ENCODE data around the gene BLVRA.
"Not testable (repeated sequence)": the region's sequence is repeated elsewhere in the genome, so short reads cannot be mapped to it uniquely, and the experiment has no call there.

Gene BLVRA

DNA sequence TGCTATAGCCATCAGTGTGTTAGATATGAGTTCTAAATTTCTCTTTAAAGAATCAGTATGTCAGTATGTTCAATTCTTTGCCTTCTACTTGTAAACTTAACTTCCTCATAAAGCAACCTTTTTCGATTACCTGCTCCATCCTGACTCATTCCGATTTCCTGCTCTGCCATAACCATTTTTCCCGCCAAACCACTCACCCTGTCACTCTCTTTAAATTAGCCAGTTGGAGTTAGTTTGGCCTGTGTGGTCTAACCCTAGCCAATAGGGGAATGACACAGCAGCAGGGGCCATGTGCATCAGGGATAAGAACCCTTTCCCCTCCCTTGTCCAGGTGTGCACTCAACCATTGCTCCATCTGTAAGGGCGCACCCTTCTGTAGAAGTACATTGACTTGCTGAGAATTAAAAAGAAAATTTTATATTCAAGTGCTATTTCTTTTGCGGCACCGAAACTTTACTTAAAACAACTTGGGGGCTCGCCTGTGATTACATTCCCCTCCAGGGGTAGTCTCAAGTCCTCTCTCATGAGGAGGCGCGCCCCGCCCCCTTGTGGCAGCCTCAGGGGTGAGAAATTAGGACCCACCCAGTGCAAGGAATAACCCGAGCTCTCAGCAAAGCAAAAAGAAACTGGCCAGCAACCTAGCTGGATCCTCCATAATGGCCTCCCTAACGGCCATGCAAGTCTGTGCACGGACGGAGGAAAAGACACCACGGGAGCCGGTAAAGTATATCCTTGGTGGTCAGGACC lies 51.9 kb downstream of the BLVRA start:
- FAIRE-seq: not testable (repeated sequence)

DNA sequence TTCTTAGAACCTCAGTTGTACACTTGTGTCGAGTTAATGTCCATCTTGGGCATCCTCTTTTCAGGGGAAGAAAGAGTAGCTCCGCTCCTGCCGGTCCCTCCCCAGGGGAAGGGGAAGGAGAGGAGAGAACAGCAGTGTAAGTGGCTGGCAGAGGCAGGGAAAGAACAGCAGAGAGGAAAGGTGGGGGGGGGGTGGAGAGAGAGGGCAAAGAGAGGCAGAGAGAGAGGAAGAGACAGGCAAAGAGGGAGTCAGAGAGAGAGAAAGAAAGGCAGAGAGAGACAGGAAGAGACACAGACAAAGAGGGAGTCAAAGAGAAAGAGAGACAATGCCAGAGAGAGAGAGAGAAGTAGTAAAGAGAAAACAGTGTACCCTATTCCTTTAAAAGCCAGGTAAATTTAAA lies 56.9 kb downstream of the BLVRA start:
- no peak for FAIRE-seq

DNA sequence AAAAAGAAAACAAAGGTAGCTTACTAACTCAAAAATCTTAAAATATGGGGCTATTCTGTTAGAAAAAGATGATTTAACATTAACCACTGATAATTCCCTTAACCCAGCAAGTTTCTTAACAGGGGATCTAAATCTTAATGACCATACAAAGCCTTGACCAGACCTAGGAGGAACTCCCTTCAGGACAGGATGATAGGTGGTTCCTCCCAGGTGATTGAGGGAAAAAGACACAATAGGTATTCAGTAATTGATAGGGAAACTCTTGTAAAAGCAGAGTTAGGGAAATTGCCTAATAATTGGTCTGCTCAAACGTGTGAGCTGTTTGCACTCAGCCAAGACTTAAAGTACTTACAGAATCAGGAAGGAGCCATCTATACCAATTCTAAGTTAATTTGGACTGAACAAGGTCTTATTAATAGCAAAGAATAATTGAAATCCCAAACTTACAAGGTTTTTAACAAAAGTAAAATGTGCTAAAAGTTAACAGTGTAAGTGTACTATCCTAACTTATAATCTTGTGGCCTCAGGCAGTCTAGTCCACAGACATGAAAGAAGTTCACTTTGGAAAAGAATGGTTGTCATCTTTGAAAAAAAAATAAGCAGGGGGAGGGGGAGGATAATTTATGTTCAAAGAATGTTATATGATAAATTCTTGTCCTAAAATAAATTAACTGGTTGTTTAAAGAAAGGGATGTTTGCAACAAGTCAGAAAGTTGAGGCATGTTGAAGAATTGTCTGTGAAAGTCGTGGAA lies 57.7 kb downstream of the BLVRA start:
- FAIRE-seq: not testable (repeated sequence)

DNA sequence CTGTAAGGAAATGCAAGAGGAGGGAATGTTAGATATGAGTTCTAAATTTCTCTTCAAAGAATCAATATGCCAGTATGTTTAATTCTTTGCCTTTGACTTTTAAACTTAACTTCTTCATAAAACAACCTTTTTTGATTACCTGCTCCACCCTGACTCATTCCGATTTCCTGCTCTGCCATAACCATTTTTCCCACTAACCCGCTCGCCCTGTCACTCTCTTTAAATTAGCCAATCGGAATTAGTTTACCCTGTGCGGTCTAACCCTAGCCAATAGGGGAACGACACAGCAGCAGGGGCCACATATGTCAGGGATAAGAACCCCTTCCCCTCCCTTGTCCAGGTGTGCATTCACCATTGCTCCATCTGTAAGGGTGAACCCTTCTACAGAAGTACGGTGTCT lies 64.9 kb downstream of the BLVRA start:
- not testable (repeated sequence) for FAIRE-seq

DNA sequence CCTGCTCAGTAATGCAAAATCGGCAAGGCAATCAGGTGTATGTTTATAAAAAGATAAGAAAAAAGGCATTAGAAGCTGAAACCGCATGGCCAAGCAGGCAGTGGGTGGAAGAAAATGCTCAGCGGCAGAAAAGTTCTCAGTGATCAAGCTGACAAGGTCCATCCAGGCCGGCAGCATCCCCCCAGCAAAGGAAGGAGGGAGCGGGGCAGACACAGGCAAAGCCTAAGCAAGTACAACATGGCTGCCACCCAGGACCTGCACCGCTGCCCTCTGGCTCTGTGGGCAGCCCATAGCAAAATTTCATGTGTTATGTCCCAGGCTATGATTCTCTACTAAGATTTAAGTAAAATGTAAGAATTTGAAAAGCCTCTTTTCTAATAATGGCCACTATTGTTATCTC lies 65.5 kb downstream of the BLVRA start:
- FAIRE-seq: no peak

DNA sequence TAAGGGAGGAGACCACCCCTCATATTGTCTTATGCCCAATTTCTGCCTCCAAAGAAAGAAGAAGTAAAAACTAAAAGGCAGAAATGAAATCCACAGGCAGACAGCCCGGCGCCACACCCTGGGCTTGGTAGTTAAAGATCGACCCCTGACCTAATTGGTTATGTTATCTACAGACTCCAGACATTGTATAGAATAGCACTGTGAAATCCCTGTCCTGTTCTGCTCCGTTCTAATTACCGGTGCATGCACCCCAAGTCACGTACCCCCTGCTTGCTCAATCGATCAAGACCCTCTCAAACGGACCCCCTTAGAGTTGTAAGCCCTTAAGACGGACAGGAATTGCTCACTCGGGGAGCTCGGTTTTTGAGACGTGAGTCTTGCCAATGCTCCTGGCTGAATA lies 66.0 kb downstream of the BLVRA start:
- not testable (repeated sequence) for FAIRE-seq

DNA sequence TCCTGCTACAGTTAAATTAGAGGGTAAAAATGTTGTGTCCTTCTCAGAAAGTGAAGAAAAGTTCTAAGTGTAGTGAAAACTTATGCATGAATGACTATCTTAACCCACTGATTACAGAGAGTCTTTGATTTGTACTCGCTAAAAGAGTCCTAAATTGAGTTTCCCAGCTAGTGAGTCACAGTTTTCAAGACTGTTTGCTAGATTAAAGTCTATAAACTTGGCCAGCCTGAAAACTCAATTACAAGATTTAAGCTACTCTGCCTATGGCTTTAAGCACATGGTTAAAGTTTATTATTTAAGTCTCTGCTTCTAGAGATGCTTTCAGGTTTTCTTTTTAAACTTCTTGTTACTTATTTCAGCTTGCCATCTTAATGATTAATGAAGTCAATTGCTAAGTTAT lies 66.5 kb downstream of the BLVRA start:
- FAIRE-seq: no peak

DNA sequence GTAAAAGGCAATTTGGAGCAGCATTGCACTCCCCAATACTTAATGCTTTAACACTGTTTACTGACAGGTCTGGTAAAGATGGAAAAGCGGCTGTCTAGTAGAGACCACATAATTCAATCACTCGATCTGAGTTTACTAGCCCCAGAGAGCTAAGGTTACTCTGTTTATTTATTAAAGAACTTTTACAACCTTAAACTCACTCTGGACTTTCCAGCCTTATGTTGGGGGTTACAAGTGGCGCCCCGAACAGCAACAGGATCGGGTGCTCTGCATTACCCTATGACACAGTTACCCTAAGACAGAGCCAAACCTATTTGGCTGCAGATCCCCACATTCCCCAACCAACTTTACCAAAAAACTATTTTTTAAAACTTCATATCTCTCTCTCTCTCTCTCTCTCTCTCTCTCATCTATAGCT lies 66.9 kb downstream of the BLVRA start:
- FAIRE-seq: no peak

DNA sequence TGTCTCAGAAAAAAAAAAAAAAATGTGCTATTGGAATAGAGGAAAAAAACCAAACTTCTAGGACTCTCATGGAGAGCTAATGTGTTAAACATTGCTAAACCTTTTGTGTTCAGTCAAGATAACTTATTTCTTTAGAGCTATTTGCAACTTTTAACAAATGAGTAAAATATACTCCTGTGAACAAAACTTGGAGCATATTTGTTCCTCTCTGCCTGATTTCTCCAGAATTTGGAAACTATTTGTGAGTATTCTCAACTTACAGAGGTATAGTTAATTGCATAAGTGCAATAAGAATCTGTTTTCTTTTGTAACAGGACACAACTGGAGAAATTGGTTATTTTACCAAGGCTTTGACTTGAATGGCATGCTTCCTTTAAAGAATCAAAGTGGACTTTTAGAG lies 72.4 kb downstream of the BLVRA start:
- not testable (repeated sequence) for FAIRE-seq

DNA sequence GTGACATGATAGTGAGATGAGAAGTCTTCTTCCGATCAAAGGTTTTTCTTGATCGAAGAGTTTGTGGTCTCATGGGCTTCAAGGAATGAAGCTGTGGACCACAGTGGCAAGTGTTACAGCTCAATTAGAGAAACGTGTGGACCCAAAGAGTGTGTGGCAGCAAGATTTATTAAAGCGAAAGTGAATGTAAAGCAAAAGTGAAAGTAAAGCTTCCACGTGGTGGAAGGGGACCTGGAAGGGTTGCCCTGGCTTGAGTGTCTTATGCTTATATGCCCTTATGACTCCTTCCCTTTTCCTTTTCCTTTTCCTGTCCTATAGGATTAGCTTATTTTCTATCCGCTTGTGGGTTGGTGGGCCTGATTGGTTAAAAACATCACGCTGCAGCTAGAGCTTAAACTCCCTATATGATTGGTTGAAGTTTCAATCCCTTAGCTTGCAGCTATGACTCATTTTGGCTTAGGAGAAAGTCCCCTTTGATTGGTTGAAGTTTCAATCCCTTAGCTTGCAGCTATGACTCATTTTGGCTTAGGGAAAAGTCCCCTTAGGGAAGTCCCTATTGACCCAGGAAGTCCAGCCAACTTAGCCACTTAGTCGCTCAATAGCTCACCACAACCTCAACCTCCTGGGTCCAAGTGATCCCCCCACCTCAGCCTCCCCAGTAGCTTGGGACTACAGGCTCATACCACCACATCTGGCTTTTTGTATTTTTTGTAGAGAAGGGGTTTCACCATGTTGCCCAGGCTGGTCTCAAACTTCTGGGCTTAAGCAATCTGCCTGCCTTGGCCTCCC lies 76.2 kb downstream of the BLVRA start:
- no peak for FAIRE-seq

DNA sequence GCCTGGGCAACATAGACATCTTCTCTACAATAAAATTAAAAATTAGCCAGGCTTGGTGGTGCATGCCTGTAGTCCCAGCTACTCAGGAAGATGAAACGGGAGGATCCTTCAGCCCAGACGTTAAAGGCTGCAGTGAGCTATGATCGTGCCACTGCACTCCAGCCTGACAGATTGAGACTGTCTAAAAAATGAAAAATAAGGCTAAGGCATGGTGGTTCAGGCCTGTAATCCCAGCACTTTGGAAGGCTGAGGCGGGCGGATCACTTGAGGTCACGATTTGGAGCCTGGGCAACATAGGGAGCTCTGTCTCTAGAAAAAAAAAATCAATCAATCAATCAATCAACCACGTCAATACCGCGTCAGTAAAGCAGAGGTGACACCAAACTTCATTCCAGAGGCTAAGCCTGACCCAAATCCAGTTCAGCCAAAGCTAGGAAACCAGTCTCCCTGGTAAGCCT lies 79.8 kb downstream of the BLVRA start:
- no peak for FAIRE-seq

DNA sequence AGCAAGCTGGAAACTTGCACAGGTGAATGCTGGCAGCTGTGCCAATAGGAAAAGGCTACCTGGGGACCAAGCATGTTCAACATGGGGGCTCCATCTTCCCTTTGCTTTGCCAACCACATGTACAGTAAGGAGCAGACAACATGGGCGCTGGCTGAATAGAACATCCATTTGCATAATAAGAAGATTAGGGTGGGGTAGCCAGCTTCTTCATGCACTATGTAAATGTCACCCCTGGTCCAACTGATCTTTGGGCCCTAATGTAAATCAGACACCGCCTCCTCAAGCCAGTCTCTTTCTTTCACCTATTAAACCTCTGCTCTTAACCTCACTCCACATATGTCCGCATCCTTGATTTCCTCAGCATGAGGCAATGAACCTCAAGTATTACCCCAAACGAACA lies 84.8 kb downstream of the BLVRA start:
- FAIRE-seq: no peak

DNA sequence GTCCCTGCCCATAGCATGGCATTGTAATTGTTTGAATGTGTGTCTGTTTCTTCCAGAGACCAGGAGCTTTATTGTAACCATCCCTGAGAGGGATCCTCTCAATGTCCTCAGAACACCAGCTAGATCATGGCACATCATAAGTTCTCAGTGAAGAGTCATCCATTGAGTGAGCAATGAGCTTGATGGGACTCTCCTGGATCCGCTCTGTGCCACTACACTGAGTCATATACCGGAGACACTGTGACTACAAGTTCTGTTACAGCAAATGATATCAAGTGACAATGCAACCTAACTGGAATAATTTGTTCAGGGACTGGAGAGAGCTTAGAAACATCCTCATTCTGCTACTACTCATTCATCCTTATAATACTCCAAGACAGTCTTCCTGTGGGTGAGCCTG lies 85.8 kb downstream of the BLVRA start:
- no peak for FAIRE-seq

DNA sequence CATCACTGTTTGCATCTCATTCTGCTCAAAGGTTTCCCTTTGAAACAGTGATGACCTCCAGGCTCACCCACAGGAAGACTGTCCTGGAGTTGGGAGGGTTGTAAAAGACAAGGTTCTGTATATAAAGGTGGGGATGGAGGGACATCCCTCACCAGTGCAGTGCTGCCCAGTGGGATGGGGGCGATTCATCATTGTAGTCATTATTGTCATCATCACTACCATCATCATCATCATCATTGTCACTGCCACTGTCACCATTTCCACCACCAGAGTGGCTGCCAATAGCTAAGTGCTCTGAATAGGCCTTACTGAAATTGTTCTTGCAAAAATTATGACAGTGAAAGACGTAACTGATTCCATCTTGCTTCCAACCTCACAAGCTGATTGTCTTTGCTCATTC lies 86.2 kb downstream of the BLVRA start:
- FAIRE-seq: no peak

DNA sequence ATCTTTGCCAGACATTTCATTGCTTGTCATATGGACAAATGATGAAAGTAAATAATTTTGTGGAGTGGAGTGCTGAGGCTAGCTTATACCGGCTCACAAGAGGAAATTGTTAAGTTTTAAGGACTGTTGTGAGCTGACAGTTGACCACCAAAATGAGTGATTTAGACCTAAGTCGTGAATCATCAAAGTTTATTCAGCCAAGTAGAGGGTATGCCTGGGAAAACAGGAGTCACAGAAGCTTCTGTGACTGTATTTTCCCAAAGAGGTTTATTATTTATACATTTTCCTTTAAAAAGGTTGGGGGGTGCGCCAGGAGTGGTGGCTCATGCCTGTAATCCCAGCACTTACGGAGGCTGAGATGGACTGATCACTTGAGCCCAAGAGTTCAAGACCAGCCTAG lies 89.0 kb downstream of the BLVRA start:
- FAIRE-seq: no peak

DNA sequence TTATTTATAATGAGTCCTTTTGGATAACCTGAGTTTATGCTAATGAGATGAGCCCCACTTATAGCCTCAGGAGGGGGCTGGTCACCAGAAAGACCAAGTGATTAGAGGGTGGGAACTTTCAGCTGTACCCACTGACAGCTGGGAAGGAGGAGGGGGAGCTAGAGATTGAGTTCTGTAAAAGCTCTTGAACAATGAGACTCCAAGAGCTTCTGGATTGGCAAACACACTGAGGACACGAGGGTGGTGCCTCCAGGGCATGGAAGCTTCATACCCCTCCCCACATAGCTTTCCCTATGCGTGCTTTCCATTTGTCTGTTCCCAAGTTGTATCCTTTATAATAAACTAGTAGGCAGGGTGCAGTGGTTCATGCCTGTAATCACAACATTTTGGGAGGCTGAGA lies 90.6 kb downstream of the BLVRA start:
- no peak for FAIRE-seq

DNA sequence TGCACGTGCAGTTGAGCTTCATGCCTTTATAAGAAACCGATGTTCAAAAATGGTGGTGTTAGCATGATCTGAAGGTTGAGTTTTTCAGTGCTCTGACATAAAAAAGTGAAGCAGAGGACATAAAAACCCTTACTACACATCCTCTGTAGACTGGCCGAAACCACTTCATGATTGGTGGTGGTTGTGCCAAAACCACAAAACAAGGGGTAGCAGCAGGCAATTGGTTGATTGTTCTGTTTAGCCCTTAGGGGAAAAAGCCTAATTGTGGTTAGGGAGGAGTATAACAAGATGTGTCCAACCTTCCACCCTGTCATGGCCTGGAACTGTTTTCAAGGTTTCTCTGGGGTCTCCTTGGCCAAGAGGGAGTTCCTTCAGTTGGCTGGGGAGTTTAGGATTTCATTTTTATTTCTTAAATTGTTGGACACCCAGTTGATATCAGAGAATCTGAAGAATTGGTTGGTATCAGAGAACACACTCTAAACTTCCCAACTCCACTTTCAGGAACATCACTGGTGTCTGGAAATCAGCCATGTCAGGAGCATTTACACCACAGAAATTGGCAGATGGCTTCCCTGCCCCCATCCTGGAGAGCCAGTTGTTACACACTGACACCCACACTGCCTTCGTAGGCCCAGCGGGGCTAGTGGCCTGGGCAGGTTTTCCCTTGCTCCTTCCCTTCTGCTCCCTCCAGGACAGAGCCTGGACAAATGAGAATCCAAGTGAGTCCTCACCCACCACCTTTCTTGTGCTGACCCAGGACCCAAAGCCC lies 92.1 kb downstream of the BLVRA start:
- no peak for FAIRE-seq

DNA sequence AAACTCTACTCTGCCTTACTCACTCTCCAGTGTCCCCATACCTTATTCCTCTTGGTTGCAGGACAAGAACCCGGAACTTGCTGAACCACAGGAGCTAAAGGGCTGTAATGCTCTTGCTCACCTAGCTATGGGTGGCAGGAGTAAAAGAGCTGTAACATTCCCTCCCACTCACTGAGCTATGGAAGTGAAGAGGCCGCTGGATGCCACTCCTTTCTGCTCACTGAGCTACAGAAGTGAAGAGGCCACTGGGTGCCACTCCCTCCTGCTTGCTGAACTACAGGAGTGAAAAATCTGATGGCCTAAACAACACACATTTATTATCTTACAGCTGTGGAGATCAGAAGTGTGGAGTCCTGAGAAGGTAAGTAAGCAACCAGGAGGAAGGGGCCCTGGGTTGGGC lies 93.3 kb downstream of the BLVRA start:
- no peak for FAIRE-seq

DNA sequence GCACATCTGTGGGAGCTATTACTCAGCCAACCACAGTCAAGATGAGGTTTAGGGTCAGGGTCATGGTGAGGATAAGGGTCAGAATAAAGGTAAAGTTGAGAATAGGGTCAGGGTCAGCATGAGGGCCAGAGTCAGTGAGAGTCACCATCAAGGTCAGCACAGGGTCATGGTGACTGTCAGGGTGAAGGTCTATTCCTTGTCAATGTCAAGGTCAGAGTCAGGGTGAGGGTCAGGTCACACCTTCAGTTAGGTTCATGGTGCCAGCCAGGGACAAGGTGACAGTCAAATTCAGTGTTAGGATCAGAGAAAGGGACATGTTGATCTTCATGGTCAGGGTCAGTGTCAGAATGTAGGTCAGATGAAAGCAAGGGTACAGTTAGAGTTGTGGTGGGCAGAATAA lies 96.7 kb downstream of the BLVRA start:
- FAIRE-seq: no peak

DNA sequence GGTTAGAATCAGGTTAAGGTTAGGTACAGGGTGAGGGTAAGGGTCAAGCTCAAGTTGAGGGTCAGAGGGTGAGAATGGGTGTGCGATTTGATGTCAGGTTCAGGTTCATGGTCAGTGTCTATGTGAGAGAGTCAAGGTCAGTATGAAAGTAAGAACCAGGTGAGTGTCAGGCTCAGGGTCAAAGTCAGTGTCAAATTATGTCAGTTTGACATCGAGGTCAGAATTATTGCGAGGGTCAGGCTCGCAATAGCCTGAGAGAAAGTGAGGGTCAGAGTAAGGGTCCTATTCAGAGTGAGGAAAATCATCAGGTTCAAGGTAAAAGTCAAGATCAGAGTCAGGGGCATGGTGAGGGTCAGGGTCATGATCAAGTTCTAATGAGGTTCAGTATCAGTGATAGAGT lies 97.8 kb downstream of the BLVRA start:
- FAIRE-seq: no peak
